ENCODE data around the gene TTC24.
"Not testable (repeated sequence)": the region's sequence is repeated elsewhere in the genome, so short reads cannot be mapped to it uniquely, and the experiment has no call there.

Gene TTC24

DNA sequence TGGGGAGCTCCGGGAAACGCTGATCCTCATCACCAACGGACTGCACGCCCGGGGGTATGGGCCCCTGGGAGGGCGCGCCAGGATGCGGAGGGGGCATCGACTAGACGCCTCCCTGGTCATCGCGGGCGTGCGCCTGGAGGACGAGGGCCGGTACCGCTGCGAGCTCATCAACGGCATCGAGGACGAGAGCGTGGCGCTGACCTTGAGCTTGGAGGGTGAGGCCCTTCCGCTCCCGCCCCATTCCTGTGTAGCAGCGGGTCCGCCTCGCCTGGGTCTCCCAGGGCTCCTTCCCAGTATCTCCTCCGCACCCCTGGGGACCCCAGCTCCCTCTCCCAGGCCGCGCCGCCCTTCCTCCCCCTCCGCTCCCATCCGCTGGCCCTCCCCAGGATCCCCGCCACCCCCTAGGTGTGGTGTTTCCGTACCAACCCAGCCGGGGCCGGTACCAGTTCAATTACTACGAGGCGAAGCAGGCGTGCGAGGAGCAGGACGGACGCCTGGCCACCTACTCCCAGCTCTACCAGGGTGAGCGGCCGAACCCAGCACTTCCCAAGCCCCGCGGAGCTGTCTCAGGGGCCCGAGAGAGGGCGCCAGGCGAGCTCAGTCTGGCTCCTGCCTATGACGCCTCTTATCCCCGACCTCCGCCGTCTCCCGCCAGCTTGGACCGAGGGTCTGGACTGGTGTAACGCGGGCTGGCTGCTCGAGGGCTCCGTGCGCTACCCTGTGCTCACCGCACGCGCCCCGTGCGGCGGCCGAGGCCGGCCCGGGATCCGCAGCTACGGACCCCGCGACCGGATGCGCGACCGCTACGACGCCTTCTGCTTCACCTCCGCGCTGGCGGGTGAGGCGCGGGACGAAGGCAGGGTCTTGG lies 44.7 kb downstream of the TTC24 start:
- TF ChIP-seq, protein P1, sequence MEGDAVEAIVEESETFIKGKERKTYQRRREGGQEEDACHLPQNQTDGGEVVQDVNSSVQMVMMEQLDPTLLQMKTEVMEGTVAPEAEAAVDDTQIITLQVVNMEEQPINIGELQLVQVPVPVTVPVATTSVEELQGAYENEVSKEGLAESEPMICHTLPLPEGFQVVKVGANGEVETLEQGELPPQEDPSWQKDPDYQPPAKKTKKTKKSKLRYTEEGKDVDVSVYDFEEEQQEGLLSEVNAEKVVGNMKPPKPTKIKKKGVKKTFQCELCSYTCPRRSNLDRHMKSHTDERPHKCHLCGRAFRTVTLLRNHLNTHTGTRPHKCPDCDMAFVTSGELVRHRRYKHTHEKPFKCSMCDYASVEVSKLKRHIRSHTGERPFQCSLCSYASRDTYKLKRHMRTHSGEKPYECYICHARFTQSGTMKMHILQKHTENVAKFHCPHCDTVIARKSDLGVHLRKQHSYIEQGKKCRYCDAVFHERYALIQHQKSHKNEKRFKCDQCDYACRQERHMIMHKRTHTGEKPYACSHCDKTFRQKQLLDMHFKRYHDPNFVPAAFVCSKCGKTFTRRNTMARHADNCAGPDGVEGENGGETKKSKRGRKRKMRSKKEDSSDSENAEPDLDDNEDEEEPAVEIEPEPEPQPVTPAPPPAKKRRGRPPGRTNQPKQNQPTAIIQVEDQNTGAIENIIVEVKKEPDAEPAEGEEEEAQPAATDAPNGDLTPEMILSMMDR (IDR thresholded peaks at IDR 0.05; ENCODE audit: control insufficient read depth, insufficient read depth, low read depth, low read length, missing control alignments) = peak; percentile 41
- H3K4me3 ChIP-seq (ENCODE audit: control insufficient read depth, low read depth, low read length) = peak overlapping the region; percentile 14
- DNase-seq (ENCODE audit: low read depth) = no peak

DNA sequence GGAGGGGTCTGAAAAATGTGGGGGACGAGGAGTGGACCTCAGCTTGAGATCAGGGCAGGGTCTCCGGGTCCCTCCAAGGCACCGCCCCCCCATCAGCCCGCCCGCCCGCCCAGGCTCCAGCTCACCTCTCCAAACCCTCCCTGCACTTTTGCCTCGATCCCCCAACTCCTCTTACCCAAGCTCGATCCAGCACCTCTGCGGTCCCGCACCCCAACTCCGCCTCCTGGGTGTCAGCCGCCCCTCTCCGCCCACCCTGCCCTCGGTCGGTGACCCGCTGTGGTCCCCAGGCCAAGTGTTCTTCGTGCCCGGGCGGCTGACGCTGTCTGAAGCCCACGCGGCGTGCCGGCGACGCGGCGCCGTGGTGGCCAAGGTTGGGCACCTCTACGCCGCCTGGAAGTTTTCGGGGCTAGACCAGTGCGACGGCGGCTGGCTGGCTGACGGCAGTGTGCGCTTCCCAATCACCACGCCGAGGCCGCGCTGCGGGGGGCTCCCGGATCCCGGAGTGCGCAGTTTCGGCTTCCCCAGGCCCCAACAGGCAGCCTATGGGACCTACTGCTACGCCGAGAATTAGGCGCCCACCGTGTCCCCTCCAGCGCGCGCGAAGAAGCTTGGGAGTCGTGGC lies 45.4 kb downstream of the TTC24 start:
- DNase-seq (ENCODE audit: low read depth) = no peak
- TF ChIP-seq, protein P1 (IDR thresholded peaks at IDR 0.05; ENCODE audit: control insufficient read depth, insufficient read depth, low read depth, low read length, missing control alignments) = no peak
- no peak overlapping the region for H3K4me3 ChIP-seq (ENCODE audit: control insufficient read depth, low read depth, low read length)

DNA sequence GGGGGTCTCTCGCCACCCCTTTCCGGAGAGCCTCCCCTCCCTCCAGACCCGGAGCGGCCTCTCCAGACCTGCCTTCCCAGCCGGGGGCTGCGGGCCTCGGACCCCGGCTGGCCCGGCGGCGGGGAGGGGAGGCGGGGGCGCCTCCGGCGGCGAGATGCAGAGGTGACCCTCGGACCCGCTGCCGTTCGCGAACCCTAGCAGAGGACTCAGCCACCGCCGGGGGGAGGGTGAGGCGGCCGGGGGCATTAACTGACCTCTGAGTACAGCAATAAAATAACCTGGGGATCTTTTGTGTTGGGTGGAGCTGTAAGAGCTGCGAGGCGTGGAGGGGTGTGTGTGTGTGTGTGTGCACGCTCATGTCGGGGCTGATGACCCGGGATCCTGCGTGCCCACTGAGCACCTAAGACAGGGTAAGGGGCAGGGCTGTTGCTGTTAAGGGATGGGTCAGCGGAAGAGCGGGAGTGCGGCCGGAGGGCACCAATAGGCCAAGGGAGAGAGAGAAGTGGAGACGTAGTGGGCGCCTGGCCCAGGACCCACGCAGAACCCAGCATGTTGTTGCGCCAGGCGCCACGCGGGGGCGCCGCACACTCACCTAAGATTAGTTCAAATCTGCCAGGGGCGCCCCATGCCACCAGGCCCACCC lies 46.0 kb downstream of the TTC24 start:
- no peak for DNase-seq (ENCODE audit: low read depth)
- TF ChIP-seq, protein P1 (IDR thresholded peaks at IDR 0.05; ENCODE audit: control insufficient read depth, insufficient read depth, low read depth, low read length, missing control alignments) = peak; percentile 83
- no peak overlapping the region for H3K4me3 ChIP-seq (ENCODE audit: control insufficient read depth, low read depth, low read length)

DNA sequence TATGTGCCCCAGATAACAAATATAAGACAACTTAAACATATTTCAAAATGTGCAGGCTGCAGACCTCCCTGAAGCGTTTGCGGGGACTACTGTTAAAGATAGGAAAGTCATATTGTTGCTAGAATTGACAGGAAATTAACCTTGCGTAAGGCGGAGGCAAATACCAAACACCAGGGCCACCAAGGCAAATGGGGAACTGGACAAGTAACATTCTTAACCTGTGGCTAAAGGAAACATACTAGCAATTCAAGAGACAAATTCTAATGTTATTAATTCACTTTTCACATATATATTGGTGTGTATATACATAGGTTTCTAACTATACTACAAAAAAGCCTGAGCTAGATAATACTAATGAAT lies 46.5 kb downstream of the TTC24 start:
- no peak overlapping the region for H3K4me3 ChIP-seq (ENCODE audit: control insufficient read depth, low read depth, low read length)
- TF ChIP-seq, protein P1 (IDR thresholded peaks at IDR 0.05; ENCODE audit: control insufficient read depth, insufficient read depth, low read depth, low read length, missing control alignments) = no peak
- DNase-seq (ENCODE audit: low read depth) = no peak

DNA sequence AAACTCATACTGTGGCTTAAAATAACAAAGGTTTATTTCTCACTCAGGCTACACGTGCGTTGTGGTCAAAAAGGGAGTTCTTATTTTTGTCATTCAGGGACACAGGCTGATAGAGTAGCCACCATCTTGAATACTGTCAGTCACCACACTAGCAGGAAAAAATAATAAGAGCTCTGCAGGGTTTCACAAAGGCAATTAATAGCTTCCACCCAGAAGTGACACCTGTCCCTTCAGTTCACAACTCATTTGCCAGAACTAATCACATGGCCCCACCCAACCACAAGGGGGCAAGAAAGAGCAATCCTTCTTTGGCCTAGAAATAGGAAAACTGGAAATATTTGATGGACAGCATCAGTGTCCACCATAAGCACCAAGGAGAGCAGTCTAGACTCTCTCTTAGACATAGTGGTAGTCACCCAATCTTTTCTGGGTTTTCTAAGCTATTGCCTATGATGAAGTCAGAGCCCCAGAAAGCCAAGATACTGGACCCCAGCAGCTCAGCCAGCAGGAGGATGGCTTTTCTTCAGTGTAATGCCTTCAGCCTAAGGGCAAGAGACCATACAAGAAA lies 47.9 kb downstream of the TTC24 start:
- no peak for DNase-seq (ENCODE audit: low read depth)
- no peak overlapping the region for H3K4me3 ChIP-seq (ENCODE audit: control insufficient read depth, low read depth, low read length)
- TF ChIP-seq, protein P1 (IDR thresholded peaks at IDR 0.05; ENCODE audit: control insufficient read depth, insufficient read depth, low read depth, low read length, missing control alignments) = peak; percentile 73

- TF ChIP-seq, protein P1 (IDR thresholded peaks at IDR 0.05; ENCODE audit: control insufficient read depth, insufficient read depth, low read depth, low read length, missing control alignments) = no peak
- no peak for DNase-seq (ENCODE audit: low read depth)
- H3K4me3 ChIP-seq (ENCODE audit: control insufficient read depth, low read depth, low read length) = no peak overlapping the region
These were observed 50.4 kb downstream of the TTC24 start for GRCh38 chr1:156629823-156630449.

DNA sequence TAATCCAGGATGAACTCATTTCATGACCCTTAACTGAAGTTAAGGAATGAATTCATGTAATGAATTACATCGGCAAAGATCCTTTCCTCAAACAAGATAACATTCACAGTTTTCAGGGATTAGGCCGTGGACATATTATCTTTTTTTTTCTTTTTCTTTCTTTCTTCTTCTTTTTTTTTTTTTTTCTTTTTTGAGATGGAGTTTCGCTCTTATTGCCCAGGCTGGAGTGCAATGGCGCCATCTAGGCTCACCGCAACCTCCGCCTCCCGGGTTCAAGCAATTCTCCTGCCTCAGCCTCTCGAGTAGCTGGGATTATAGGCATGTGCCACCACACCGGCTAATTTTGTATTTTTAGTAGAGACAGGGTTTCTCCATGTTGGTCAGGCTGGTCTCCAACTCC lies 51.6 kb downstream of the TTC24 start:
- DNase-seq (ENCODE audit: low read depth); H3K4me3 ChIP-seq (ENCODE audit: control insufficient read depth, low read depth, low read length): not testable (repeated sequence)
